Smooth muscle cell (in vitro differentiated cells): ENCODE results near the gene SIAH2. TPM values are rescaled to one million over a fixed set of nuclear protein-coding genes. Genes with fewer than 3 reads are reported as not detected.

Experiments used
- DNase-seq: peaks from one replicate; lab custom pipeline; 2025; ENCODE audit not compliant: unreplicated experiment; lab: John Stamatoyannopoulos, UW
- H2AFZ ChIP-seq: fragments of 200-600 bp; sonication (generic); 2 replicates; pipeline ENCODE4 v1.6.0; 2016; ENCODE audit warnings: antibody characterized with exemption, low read depth, mild to moderate bottlenecking
- H3F3A ChIP-seq: fragments of 200-600 bp; sonication (generic); 2 replicates; pipeline ENCODE4 v1.6.0; 2017; ENCODE audit warnings: antibody characterized with exemption, low read depth
- H3K27ac ChIP-seq: fragments of 200-600 bp; sonication (generic); 2 replicates; pipeline ENCODE4 v1.5.1; 2016; ENCODE audit warnings: low read depth, mild to moderate bottlenecking
- H3K27me3 ChIP-seq: fragments of 200-600 bp; sonication (generic); 2 replicates; pipeline ENCODE4 v1.6.1; 2016; ENCODE audit warnings: low read depth, mild to moderate bottlenecking
- H3K36me3 ChIP-seq: fragments of 200-600 bp; sonication (generic); 2 replicates; pipeline ENCODE4 v1.5.1; 2016; ENCODE audit warnings: low read depth
- H3K4me1 ChIP-seq: fragments of 200-600 bp; sonication (generic); 2 replicates; pipeline ENCODE4 v1.5.1; 2016; ENCODE audit warnings: low read depth
- H3K4me2 ChIP-seq: fragments of 200-600 bp; sonication (generic); 2 replicates; pipeline ENCODE4 v1.6.0; 2016; ENCODE audit warnings: mild to moderate bottlenecking
- H3K4me3 ChIP-seq: fragments of 200-600 bp; sonication (generic); 2 replicates; pipeline ENCODE4 v1.5.1; 2016; ENCODE audit warnings: mild to moderate bottlenecking
- H3K79me2 ChIP-seq: fragments of 200-600 bp; sonication (generic); 2 replicates; pipeline ENCODE4 v1.6.0; 2016; ENCODE audit warnings: low read depth, mild to moderate bottlenecking
- H3K9ac ChIP-seq: fragments of 200-600 bp; sonication (generic); 2 replicates; pipeline ENCODE4 v1.6.0; 2016; ENCODE audit warnings: low read depth
- H3K9me3 ChIP-seq: fragments of 200-600 bp; sonication (generic); replicated peaks from 2 replicates; pipeline ENCODE4 v1.5.1; 2016; ENCODE audit warnings: low read depth
- H4K20me1 ChIP-seq: fragments of 200-600 bp; sonication (generic); 2 replicates; pipeline ENCODE4 v1.6.0; 2016; ENCODE audit warnings: low read depth
- WGBS: methylation state at CpG from one replicate; pipeline ENCODE4 v1.1.7; 2016; ENCODE audit warnings: low lambda C conversion rate; 5-methylcytosine and 5-hydroxymethylcytosine counted together
- polyA plus RNA-seq: library from polyadenylated mRNA; unstranded; fragments of >200 nt; fragmentation: Nextera tagmentation; extraction: Ambion mirVana; gene quantifications from 2 replicates; pipeline ENCODE4 v1.2.1, GENCODE V29; 2016
- total RNA-seq: library from RNA; depleted of rRNA; stranded (reverse); fragments of >200 nt; gene quantifications from 2 replicates; pipeline ENCODE4 v1.2.3, GENCODE V29; 2014
- TF ChIP-seq, protein P1 (sequence below): fragments of 200-600 bp; sonication (generic); IDR thresholded peaks from 2 replicates; pipeline ENCODE4 v1.5.1; 2017; ENCODE audit warnings: borderline replicate concordance, mild to moderate bottlenecking, antibody characterized with exemption; ENCODE audit not compliant: insufficient read depth, poor library complexity, severe bottlenecking

SIAH2 gene
- total and polyA plus RNA-seq, 2 experiments from 2014 or later: 43.9 to 44.9 TPM

DNA sequence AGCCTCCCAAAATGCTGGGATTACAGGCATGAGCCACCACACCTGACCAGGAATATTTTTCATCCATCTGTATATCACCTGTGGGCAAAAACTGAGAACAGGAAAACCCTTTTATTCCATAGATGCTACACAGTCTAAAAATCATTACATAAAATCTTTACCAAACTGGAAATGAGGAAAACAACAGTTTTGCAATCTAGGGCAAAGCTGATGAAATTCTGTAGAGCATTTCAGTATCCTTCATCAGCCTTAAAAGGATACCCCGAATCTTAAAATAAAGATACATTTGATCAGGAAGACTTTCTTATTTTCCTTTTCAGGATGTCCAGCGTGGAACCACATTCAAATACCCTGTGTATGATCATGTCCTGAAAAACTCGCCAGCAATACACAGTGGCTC is 7.1 kb downstream of the SIAH2 start:
- DNase-seq: no peak
- peaks cover 13% of the 10 kb centered on the region for H3K4me1 ChIP-seq
- no peak overlapping the region for H3K27ac ChIP-seq
- TF ChIP-seq, protein P1, sequence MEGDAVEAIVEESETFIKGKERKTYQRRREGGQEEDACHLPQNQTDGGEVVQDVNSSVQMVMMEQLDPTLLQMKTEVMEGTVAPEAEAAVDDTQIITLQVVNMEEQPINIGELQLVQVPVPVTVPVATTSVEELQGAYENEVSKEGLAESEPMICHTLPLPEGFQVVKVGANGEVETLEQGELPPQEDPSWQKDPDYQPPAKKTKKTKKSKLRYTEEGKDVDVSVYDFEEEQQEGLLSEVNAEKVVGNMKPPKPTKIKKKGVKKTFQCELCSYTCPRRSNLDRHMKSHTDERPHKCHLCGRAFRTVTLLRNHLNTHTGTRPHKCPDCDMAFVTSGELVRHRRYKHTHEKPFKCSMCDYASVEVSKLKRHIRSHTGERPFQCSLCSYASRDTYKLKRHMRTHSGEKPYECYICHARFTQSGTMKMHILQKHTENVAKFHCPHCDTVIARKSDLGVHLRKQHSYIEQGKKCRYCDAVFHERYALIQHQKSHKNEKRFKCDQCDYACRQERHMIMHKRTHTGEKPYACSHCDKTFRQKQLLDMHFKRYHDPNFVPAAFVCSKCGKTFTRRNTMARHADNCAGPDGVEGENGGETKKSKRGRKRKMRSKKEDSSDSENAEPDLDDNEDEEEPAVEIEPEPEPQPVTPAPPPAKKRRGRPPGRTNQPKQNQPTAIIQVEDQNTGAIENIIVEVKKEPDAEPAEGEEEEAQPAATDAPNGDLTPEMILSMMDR: no peak
- H3K9ac ChIP-seq: no peak overlapping the region
- no peaks in the 10 kb centered on the region for H3K27me3 ChIP-seq
- H2AFZ ChIP-seq: no peak overlapping the region
- 99% methylated on average over 3 of the region's 3 CpGs for WGBS
- no peaks in the 10 kb centered on the region for H3K36me3 ChIP-seq
- no peak overlapping the region for H3K4me2 ChIP-seq
- H3K9me3 ChIP-seq: no peaks in the 10 kb centered on the region
- H3F3A ChIP-seq: no peaks in the 10 kb centered on the region
- H3K4me3 ChIP-seq: no peak overlapping the region
- peaks cover 100% of the 10 kb centered on the region for H4K20me1 ChIP-seq
- H3K79me2 ChIP-seq: peaks cover 99% of the 10 kb centered on the region

DNA sequence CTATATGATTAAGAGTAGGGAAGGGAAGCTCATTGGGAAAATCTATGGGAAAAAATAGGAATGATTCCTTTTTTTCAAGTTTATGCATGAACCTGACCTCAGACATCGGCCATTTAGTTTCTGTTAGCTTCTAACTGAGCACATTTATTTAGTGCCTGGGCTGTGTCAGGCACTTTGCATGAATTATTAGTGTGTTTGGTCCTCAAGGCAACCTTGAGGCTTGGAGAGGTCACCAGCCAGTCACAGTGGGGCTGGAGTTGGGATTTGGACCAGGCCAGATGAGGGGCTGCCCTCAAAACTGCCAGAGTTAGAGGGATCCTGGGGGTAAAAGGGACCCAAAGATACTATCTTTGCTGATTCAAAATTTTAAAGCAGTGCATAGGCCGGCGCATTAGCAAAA is 8.1 kb downstream of the SIAH2 start:
- Histone ChIP-seq H3K4me3 (no peak overlapping the region), H3K27ac (no peak overlapping the region), H3K79me2 (peaks cover 99% of the 10 kb centered on the region), H3K9me3 (no peaks in the 10 kb centered on the region), H3K27me3 (no peaks in the 10 kb centered on the region), H3K36me3 (no peaks in the 10 kb centered on the region), H3K9ac (no peak overlapping the region), H3K4me2 (no peak overlapping the region), H3K4me1 (peaks cover 3% of the 10 kb centered on the region), H3F3A (no peaks in the 10 kb centered on the region), H4K20me1 (peaks cover 100% of the 10 kb centered on the region), H2AFZ (no peak overlapping the region)
- 98% methylated on average over 3 of the region's 3 CpGs for WGBS
- TF ChIP-seq, protein P1: no peak
- no peak for DNase-seq

DNA sequence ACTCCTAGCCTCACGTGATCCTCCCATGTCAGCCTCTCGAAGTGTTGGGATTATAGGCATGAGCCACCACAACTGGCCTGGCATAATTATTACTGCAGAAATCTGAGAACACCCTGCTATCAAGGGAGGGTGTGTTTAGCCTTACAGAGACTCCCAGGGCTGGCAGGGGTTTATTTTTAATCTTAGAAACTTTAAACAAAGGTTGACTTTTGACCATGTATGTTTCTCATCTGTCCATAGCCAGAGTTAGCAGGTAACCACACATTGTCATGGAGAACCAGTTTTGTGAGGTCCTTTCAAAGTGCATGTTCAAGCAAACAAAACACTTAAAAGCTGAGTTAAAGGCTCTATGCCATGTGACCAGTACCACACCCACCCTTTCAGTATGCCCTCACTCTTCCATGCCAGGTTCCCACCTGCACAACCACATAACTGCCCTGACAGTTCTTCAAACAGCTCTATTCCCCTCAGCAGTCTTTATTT is 11.1 kb downstream of the SIAH2 start:
- H3K4me1 ChIP-seq: no peaks in the 10 kb centered on the region
- no peaks in the 10 kb centered on the region for H3F3A ChIP-seq
- DNase-seq: no peak
- 40% methylated on average over 2 of the region's 2 CpGs for WGBS
- H3K36me3 ChIP-seq: no peaks in the 10 kb centered on the region
- peak overlapping the region; percentile 66 for H3K27ac ChIP-seq
- H3K9ac ChIP-seq: no peak overlapping the region
- no peaks in the 10 kb centered on the region for H3K27me3 ChIP-seq
- H3K4me3 ChIP-seq: no peak overlapping the region
- H3K79me2 ChIP-seq: peaks cover 99% of the 10 kb centered on the region
- H3K9me3 ChIP-seq: no peaks in the 10 kb centered on the region
- TF ChIP-seq, protein P1: no peak
- H2AFZ ChIP-seq: no peak overlapping the region
- H3K4me2 ChIP-seq: peak overlapping the region; percentile 38
- H4K20me1 ChIP-seq: peaks cover 100% of the 10 kb centered on the region

DNA sequence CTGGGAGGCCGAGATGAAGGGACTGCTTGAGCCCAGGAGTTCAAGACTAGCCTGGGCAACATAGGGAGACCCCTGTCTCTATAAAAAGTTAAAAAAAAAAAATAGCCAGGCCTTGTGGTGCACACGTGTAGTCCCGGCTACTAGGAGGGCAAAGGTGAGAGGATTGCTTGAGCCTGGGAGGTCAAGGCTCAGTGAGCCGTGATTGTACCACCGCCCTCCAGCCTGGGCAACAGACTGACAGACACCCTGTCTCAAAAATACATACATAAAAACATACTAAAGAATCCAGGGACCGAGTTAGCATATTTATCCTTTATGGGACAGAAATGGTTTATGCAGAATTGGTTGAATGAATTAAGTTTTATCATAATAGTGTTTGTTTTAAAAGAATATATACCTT is 13.7 kb downstream of the SIAH2 start:
- Histone ChIP-seq H3F3A (no peaks in the 10 kb centered on the region), H4K20me1 (peaks cover 98% of the 10 kb centered on the region), H3K27me3 (no peaks in the 10 kb centered on the region), H3K36me3 (no peaks in the 10 kb centered on the region), H3K9ac (no peak overlapping the region), H3K4me1 (peaks cover 7% of the 10 kb centered on the region), H3K79me2 (peaks cover 98% of the 10 kb centered on the region), H3K9me3 (no peaks in the 10 kb centered on the region), H3K4me3 (no peak overlapping the region), H3K4me2 (no peak overlapping the region), H3K27ac (no peak overlapping the region), H2AFZ (no peak overlapping the region)
- TF ChIP-seq, protein P1: no peak
- no peak for DNase-seq
- 88% methylated on average over 6 of the region's 6 CpGs for WGBS
